ENCODE data around the gene AGPAT4. TPM values are rescaled to one million over a fixed set of nuclear protein-coding genes. Genes with fewer than 3 reads are reported as not detected.

Gene AGPAT4
- polyA plus RNA-seq, 1 donor (not counting 4 experiments of a cell fraction or from before 2014, with no cell fraction given): 8.4 TPM

GRCh38 chr6:161191671-161192070 lies 82.2 kb downstream of the AGPAT4 start:
- no peaks in the 10 kb centered on the region for H3K79me2 ChIP-seq (ENCODE audit: control insufficient read depth, insufficient read depth, low read length)

GRCh38 chr6:161191007-161191406 lies 82.9 kb downstream of the AGPAT4 start:
- H3K9ac ChIP-seq (ENCODE audit: control insufficient read depth, extremely low read depth, insufficient read depth, low read length): no peak overlapping the region
- no peaks in the 10 kb centered on the region for H3K9me1 ChIP-seq (ENCODE audit: control insufficient read depth, extremely low read depth, insufficient read depth, low read length)
- no peak overlapping the region for H3K4me2 ChIP-seq (ENCODE audit: control insufficient read depth, extremely low read depth, insufficient read depth, low read depth, low read length)
- peaks cover 18% of the 10 kb centered on the region for H3K4me1 ChIP-seq (ENCODE audit: control insufficient read depth, extremely low read depth, insufficient read depth, low read length)
- no peaks in the 10 kb centered on the region for H3K27me3 ChIP-seq (ENCODE audit: control insufficient read depth, extremely low read depth, insufficient read depth, low read length)
- dilution Hi-C loops (cut with MboI; ENCODE audit: extremely low pct_ligation_motif_present, low sequenced_read_pairs): no loop called here
- peaks cover 0 to 3% of the 10 kb centered on the region in 2 experiments for H3K36me3 ChIP-seq (ENCODE audit: control insufficient read depth in 2 of 2, extremely low read depth in 1 of 2, insufficient read depth in 2 of 2, low read length in 2 of 2)
- no peaks in the 10 kb centered on the region for H4K20me1 ChIP-seq (ENCODE audit: control insufficient read depth, extremely low read depth, insufficient read depth, low read length)
- no peaks in the 10 kb centered on the region for H3K79me2 ChIP-seq (ENCODE audit: control insufficient read depth, insufficient read depth, low read length)
- H3K4me3 ChIP-seq (ENCODE audit: control insufficient read depth in 2 of 3, extremely low read depth in 1 of 3, insufficient read depth in 2 of 3, low read depth in 1 of 3, low read length in 3 of 3): no peak overlapping the region
- TF ChIP-seq CTCF (optimal IDR thresholded peaks at IDR 0.05 in 1 of 3, IDR thresholded peaks at IDR 0.05 in 1 of 3, conservative IDR thresholded peaks at IDR 0.05 in 1 of 3; ENCODE audit: extremely low read depth in 1 of 3, insufficient read depth in 2 of 3, low read length in 3 of 3) (no peak), EZH2 (IDR thresholded peaks at IDR 0.05; ENCODE audit: low read length) (no peak)
- DNase-seq (ENCODE audit: low read depth, low spot score) (no peak), FAIRE-seq (no peak)
- no peaks in the 10 kb centered on the region for H3K9me3 ChIP-seq (ENCODE audit: control insufficient read depth, low read depth, low read length)
- H3K27ac ChIP-seq (ENCODE audit: control insufficient read depth, insufficient read depth, low read length): no peak overlapping the region
- H2AFZ ChIP-seq (ENCODE audit: control insufficient read depth, low read length): no peak overlapping the region

More at GRCh38 chr6:161191671-161192070, 82.2 kb downstream of the AGPAT4 start:
- dilution Hi-C loops (cut with MboI; ENCODE audit: extremely low pct_ligation_motif_present, low sequenced_read_pairs): no loop called here
- DNase-seq (ENCODE audit: low read depth, low spot score) (no peak), FAIRE-seq (peak; percentile 17)
- H3K36me3 ChIP-seq (ENCODE audit: control insufficient read depth in 2 of 2, extremely low read depth in 1 of 2, insufficient read depth in 2 of 2, low read length in 2 of 2): peaks cover 0 to 3% of the 10 kb centered on the region in 2 experiments
- H4K20me1 ChIP-seq (ENCODE audit: control insufficient read depth, extremely low read depth, insufficient read depth, low read length): no peaks in the 10 kb centered on the region
- H3K9me1 ChIP-seq (ENCODE audit: control insufficient read depth, extremely low read depth, insufficient read depth, low read length): no peaks in the 10 kb centered on the region
- H3K9ac ChIP-seq (ENCODE audit: control insufficient read depth, extremely low read depth, insufficient read depth, low read length): no peak overlapping the region
- no peak overlapping the region for H3K27ac ChIP-seq (ENCODE audit: control insufficient read depth, insufficient read depth, low read length)
- no peak overlapping the region for H3K4me2 ChIP-seq (ENCODE audit: control insufficient read depth, extremely low read depth, insufficient read depth, low read depth, low read length)
- no peaks in the 10 kb centered on the region for H3K27me3 ChIP-seq (ENCODE audit: control insufficient read depth, extremely low read depth, insufficient read depth, low read length)
- H3K9me3 ChIP-seq (ENCODE audit: control insufficient read depth, low read depth, low read length): no peaks in the 10 kb centered on the region
- H2AFZ ChIP-seq (ENCODE audit: control insufficient read depth, low read length): no peak overlapping the region
- no peak for TF ChIP-seq CTCF (optimal IDR thresholded peaks at IDR 0.05 in 1 of 3, IDR thresholded peaks at IDR 0.05 in 1 of 3, conservative IDR thresholded peaks at IDR 0.05 in 1 of 3; ENCODE audit: extremely low read depth in 1 of 3, insufficient read depth in 2 of 3, low read length in 3 of 3)
- H3K4me1 ChIP-seq (ENCODE audit: control insufficient read depth, extremely low read depth, insufficient read depth, low read length): peaks cover 12% of the 10 kb centered on the region
- H3K4me3 ChIP-seq (ENCODE audit: control insufficient read depth in 2 of 3, extremely low read depth in 1 of 3, insufficient read depth in 2 of 3, low read depth in 1 of 3, low read length in 3 of 3): no peak overlapping the region
